ENCODE data around the gene VKORC1. TPM values are rescaled to one million over a fixed set of nuclear protein-coding genes. Genes with fewer than 3 reads are reported as not detected.
A peak's percentile ranks its signal among the peaks of the same experiment; 100 is the strongest.

Gene VKORC1
- polyA plus RNA-seq, 1 of the 3 experiments (the other 2 are of a cell fraction), result 434 TPM

DNA sequence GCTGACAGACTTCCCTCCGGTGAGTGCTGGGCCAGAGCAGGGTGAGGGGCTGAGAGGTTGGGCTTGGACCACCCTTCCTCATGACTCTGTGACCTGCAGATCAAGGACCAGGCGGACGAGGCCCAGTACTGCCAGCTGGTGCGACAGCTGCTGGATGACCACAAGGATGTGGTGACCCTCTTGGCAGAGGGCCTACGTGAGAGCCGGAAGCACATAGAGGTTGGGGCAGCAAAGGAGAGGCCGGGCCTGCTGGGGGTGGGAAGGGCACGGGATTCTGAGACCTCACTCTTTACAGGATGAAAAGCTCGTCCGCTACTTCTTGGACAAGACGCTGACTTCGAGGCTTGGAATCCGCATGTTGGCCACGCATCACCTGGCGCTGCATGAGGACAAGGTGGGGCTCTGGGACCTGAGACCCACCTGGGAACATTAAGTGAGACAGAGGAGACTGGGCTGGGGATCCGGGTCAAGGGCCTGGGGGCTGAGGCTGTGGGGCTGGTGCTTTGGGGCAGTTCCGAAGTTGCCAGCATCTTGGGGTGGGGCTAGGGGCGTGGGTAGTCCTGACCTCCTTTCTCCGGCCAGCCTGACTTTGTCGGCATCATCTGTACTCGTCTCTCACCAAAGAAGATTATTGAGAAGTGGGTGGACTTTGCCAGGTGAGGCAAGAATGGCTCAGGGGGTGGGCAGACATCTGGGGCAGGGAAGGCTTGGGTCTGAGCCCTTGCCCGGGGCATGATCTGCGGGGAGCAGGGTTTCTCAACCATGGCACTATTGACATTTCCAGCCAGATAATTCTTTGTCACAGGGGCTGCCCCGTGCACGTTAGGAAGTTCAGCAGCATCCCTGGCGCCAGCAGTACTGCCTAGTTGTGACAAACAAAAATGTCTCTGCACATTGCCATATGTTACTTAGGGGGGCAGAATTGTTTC is 15.8 kb upstream of the VKORC1 start:
- Histone ChIP-seq H3K9me2 (no peaks in the 10 kb centered on the region), H3K27me3 (ENCODE audit: insufficient read depth) (no peaks in the 10 kb centered on the region), H3K9ac (no peak overlapping the region), H3K27ac (ENCODE audit: low read depth in 2 of 2, low read length in 1 of 2) (no peak overlapping the region), H3K4me3 (ENCODE audit: low read depth in 2 of 2, low read length in 1 of 2) (no peak overlapping the region), H2AFZ (ENCODE audit: low read depth) (no peak overlapping the region), H3F3A (replicated peaks; ENCODE audit: insufficient read depth) (peaks cover 14% of the 10 kb centered on the region), H3K79me2 (ENCODE audit: insufficient read depth) (peaks cover 23% of the 10 kb centered on the region), H3K4me1 (ENCODE audit: control insufficient read depth in 1 of 2, insufficient read depth in 2 of 2, low read depth in 1 of 2, low read length in 1 of 2) (peaks cover 8 to 25% of the 10 kb centered on the region in 2 experiments; a peak in 2 of 4 replicates), H3K4me2 (no peak overlapping the region), H3K9me3 (no peaks in the 10 kb centered on the region), H3K36me3 (replicated peaks in 1 of 2; ENCODE audit: control insufficient read depth in 1 of 2, insufficient read depth in 2 of 2, low read length in 1 of 2) (peaks cover 19 to 36% of the 10 kb centered on the region in 2 experiments), H4K20me1 (ENCODE audit: insufficient read depth) (no peaks in the 10 kb centered on the region)
- ChIA-PET CTCF (interaction anchor here (1.1 to 1.3 kb wide), 2 partner anchors 24 to 36 kb away, joined by 3 read pairs; no protein-coding TSS in a partner anchor), POLR2A (no interaction called here)
- WGBS (ENCODE audit: low lambda C conversion rate), result 89% methylated on average over 16 of the region's 26 CpGs
- TF ChIP-seq, protein P1, sequence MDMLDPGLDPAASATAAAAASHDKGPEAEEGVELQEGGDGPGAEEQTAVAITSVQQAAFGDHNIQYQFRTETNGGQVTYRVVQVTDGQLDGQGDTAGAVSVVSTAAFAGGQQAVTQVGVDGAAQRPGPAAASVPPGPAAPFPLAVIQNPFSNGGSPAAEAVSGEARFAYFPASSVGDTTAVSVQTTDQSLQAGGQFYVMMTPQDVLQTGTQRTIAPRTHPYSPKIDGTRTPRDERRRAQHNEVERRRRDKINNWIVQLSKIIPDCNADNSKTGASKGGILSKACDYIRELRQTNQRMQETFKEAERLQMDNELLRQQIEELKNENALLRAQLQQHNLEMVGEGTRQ (IDR thresholded peaks at IDR 0.05; ENCODE audit: borderline replicate concordance, low read depth, low read length), result no peak
- TF ChIP-seq NRF1 (IDR thresholded peaks at IDR 0.05; ENCODE audit: low read depth, low read length), result no peak
- DNase-seq, result no peak

DNA sequence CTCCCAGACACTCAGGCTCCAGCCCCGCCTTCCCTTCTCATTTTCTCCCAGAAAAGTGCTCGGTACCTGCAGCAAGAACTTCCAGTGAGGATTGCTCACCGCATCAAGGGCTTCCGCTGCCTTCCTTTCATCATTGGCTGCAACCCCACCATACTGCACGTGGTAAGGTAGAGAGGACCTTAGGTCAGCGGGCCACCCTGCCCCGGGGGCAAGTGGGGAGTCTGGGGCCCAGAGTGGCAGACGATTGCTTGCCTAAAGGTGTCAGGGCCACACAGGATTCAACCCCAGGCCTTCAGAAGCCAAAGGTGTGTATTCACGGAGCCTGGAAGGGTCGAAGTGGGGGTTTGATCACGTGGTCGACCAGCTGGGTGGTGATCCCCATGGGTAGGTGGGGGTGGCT is 15.0 kb upstream of the VKORC1 start:
- TF ChIP-seq FOXM1 (IDR thresholded peaks at IDR 0.05; ENCODE audit: low read depth) (no peak), GABPA (IDR thresholded peaks at IDR 0.05; ENCODE audit: low read depth) (no peak), TAF1 (IDR thresholded peaks at IDR 0.05; ENCODE audit: borderline replicate concordance, low read depth, low read length) (no peak), MEF2A (IDR thresholded peaks at IDR 0.05; ENCODE audit: borderline replicate concordance, low read depth) (no peak), RCOR1 (IDR thresholded peaks at IDR 0.05; ENCODE audit: low read length) (no peak), ELF1 (IDR thresholded peaks at IDR 0.05) (no peak), POLR2AphosphoS5 (IDR thresholded peaks at IDR 0.05; ENCODE audit: low read depth, low read length) (no peak)
- Histone ChIP-seq H3F3A (replicated peaks; ENCODE audit: insufficient read depth) (peaks cover 10% of the 10 kb centered on the region), H3K27me3 (ENCODE audit: insufficient read depth) (no peaks in the 10 kb centered on the region), H4K20me1 (ENCODE audit: insufficient read depth) (no peaks in the 10 kb centered on the region), H3K4me1 (ENCODE audit: control insufficient read depth in 1 of 2, insufficient read depth in 2 of 2, low read depth in 1 of 2, low read length in 1 of 2) (peaks cover 8 to 25% of the 10 kb centered on the region in 2 experiments; a peak in 2 of 4 replicates), H3K9me2 (no peaks in the 10 kb centered on the region), H2AFZ (ENCODE audit: low read depth) (no peak overlapping the region), H3K79me2 (ENCODE audit: insufficient read depth) (peaks cover 23% of the 10 kb centered on the region), H3K36me3 (replicated peaks in 1 of 2; ENCODE audit: control insufficient read depth in 1 of 2, insufficient read depth in 2 of 2, low read length in 1 of 2) (peaks cover 19 to 36% of the 10 kb centered on the region in 2 experiments), H3K4me2 (peak overlapping the region; percentile 94), H3K9ac (no peak overlapping the region), H3K9me3 (no peaks in the 10 kb centered on the region), H3K27ac (ENCODE audit: low read depth in 2 of 2, low read length in 1 of 2) (no peak overlapping the region), H3K4me3 (ENCODE audit: low read depth in 2 of 2, low read length in 1 of 2) (peak overlapping the region; percentile 94 to 98)
- DNase-seq, result no peak
- ChIA-PET POLR2A (no interaction called here), CTCF (interaction anchor here (1.1 to 1.8 kb wide), 3 partner anchors 25 to 37 kb away, joined by 3 to 8 read pairs (median 3); no protein-coding TSS in a partner anchor)
- 88% methylated on average over 12 of the region's 12 CpGs for WGBS (ENCODE audit: low lambda C conversion rate)

All from SK-N-SH (cell line).